ENCODE measurements around the gene PLXNC1. TPM values are rescaled to one million over a fixed set of nuclear protein-coding genes. Genes with fewer than 3 reads are reported as not detected.

PLXNC1 gene
- total and polyA plus RNA-seq, 4 donors = 0.71 to 12.0 (median 3.3) TPM

DNA sequence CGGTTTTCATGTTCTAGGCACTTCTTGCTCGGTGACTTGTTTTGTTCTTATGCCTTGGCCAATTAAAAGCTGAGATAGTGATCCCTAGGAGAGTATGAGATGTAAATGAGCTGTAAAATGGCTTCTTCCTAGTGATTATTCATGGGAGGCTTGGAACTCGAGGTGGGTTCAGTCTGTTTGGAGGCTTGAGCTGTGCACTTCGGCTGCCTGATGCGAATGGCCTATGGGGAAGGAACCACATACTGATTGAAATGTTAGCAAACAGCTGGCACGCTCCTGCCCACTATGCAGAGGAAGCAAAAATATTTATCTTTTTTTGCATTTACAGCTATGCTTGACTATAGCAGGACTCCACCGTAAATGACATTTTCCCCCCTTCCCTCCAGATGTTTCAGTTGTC, 75.5 kb downstream of the PLXNC1 start:
- WGBS = 93% methylated on average over 7 of the region's 7 CpGs
- H3K4me1 ChIP-seq (ENCODE audit: control insufficient read depth in 4 of 4, insufficient read depth in 4 of 4, low read length in 3 of 4) = no peaks in the 10 kb centered on the region
- H3K9me3 ChIP-seq (ENCODE audit: control insufficient read depth in 4 of 4, low read length in 3 of 4) = no peaks in the 10 kb centered on the region
- no peak for DNase-seq (ENCODE audit: low spot score)
- H3K36me3 ChIP-seq (ENCODE audit: control insufficient read depth in 4 of 4, insufficient read depth in 3 of 4, low read depth in 1 of 4, low read length in 3 of 4) = no peaks in the 10 kb centered on the region
- TF ChIP-seq GABPA (IDR thresholded peaks at IDR 0.05 in 1 of 2, conservative IDR thresholded peaks at IDR 0.05 in 1 of 2) (no peak), HNF4G (IDR thresholded peaks at IDR 0.05) (no peak), EGR1 (IDR thresholded peaks at IDR 0.05; ENCODE audit: low read depth in 2 of 2) (no peak), SP1 (IDR thresholded peaks at IDR 0.05) (no peak), RXRA (IDR thresholded peaks at IDR 0.05) (no peak), FOXA2 (IDR thresholded peaks at IDR 0.05) (no peak), NR2F2 (IDR thresholded peaks at IDR 0.05) (no peak), JUND (IDR thresholded peaks at IDR 0.05) (no peak), FOXA1 (IDR thresholded peaks at IDR 0.05) (no peak), HNF4A (conservative IDR thresholded peaks at IDR 0.05) (no peak), YY1 (IDR thresholded peaks at IDR 0.05) (no peak), RAD21 (IDR thresholded peaks at IDR 0.05) (no peak), TAF1 (conservative IDR thresholded peaks at IDR 0.05) (no peak)
- TF ChIP-seq, protein P1, sequence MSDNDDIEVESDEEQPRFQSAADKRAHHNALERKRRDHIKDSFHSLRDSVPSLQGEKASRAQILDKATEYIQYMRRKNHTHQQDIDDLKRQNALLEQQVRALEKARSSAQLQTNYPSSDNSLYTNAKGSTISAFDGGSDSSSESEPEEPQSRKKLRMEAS (IDR thresholded peaks at IDR 0.05) = no peak
- TF ChIP-seq, protein P2, sequence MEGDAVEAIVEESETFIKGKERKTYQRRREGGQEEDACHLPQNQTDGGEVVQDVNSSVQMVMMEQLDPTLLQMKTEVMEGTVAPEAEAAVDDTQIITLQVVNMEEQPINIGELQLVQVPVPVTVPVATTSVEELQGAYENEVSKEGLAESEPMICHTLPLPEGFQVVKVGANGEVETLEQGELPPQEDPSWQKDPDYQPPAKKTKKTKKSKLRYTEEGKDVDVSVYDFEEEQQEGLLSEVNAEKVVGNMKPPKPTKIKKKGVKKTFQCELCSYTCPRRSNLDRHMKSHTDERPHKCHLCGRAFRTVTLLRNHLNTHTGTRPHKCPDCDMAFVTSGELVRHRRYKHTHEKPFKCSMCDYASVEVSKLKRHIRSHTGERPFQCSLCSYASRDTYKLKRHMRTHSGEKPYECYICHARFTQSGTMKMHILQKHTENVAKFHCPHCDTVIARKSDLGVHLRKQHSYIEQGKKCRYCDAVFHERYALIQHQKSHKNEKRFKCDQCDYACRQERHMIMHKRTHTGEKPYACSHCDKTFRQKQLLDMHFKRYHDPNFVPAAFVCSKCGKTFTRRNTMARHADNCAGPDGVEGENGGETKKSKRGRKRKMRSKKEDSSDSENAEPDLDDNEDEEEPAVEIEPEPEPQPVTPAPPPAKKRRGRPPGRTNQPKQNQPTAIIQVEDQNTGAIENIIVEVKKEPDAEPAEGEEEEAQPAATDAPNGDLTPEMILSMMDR (IDR thresholded peaks at IDR 0.05; ENCODE audit: low read depth, low read length, missing input control) = no peak
- TF ChIP-seq, protein P3, sequence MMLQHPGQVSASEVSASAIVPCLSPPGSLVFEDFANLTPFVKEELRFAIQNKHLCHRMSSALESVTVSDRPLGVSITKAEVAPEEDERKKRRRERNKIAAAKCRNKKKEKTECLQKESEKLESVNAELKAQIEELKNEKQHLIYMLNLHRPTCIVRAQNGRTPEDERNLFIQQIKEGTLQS (IDR thresholded peaks at IDR 0.05) = no peak
- TF ChIP-seq, protein P4, sequence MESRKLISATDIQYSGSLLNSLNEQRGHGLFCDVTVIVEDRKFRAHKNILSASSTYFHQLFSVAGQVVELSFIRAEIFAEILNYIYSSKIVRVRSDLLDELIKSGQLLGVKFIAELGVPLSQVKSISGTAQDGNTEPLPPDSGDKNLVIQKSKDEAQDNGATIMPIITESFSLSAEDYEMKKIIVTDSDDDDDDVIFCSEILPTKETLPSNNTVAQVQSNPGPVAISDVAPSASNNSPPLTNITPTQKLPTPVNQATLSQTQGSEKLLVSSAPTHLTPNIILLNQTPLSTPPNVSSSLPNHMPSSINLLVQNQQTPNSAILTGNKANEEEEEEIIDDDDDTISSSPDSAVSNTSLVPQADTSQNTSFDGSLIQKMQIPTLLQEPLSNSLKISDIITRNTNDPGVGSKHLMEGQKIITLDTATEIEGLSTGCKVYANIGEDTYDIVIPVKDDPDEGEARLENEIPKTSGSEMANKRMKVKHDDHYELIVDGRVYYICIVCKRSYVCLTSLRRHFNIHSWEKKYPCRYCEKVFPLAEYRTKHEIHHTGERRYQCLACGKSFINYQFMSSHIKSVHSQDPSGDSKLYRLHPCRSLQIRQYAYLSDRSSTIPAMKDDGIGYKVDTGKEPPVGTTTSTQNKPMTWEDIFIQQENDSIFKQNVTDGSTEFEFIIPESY (IDR thresholded peaks at IDR 0.05) = no peak
- TF ChIP-seq, protein P5, sequence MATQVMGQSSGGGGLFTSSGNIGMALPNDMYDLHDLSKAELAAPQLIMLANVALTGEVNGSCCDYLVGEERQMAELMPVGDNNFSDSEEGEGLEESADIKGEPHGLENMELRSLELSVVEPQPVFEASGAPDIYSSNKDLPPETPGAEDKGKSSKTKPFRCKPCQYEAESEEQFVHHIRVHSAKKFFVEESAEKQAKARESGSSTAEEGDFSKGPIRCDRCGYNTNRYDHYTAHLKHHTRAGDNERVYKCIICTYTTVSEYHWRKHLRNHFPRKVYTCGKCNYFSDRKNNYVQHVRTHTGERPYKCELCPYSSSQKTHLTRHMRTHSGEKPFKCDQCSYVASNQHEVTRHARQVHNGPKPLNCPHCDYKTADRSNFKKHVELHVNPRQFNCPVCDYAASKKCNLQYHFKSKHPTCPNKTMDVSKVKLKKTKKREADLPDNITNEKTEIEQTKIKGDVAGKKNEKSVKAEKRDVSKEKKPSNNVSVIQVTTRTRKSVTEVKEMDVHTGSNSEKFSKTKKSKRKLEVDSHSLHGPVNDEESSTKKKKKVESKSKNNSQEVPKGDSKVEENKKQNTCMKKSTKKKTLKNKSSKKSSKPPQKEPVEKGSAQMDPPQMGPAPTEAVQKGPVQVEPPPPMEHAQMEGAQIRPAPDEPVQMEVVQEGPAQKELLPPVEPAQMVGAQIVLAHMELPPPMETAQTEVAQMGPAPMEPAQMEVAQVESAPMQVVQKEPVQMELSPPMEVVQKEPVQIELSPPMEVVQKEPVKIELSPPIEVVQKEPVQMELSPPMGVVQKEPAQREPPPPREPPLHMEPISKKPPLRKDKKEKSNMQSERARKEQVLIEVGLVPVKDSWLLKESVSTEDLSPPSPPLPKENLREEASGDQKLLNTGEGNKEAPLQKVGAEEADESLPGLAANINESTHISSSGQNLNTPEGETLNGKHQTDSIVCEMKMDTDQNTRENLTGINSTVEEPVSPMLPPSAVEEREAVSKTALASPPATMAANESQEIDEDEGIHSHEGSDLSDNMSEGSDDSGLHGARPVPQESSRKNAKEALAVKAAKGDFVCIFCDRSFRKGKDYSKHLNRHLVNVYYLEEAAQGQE (IDR thresholded peaks at IDR 0.05) = no peak
- H3K27me3 ChIP-seq (ENCODE audit: control insufficient read depth in 4 of 4, insufficient read depth in 4 of 4, low read length in 3 of 4) = no peaks in the 10 kb centered on the region
- no peak overlapping the region for H3K27ac ChIP-seq (ENCODE audit: low read depth in 1 of 2, low read length in 2 of 2)
- no peak overlapping the region for H3K4me3 ChIP-seq (ENCODE audit: low read depth in 1 of 3, low read length in 3 of 3)
- H3K9ac ChIP-seq (ENCODE audit: low read depth in 1 of 2, low read length in 2 of 2) = no peak overlapping the region
